ENCODE measurements around the gene ZNF638. TPM values are rescaled to one million over a fixed set of nuclear protein-coding genes. Genes with fewer than 3 reads are reported as not detected.

The ZNF638 gene
- polyA plus RNA-seq, 1 of the 3 experiments (the other 2 are of a cell fraction): 28.1 TPM

DNA sequence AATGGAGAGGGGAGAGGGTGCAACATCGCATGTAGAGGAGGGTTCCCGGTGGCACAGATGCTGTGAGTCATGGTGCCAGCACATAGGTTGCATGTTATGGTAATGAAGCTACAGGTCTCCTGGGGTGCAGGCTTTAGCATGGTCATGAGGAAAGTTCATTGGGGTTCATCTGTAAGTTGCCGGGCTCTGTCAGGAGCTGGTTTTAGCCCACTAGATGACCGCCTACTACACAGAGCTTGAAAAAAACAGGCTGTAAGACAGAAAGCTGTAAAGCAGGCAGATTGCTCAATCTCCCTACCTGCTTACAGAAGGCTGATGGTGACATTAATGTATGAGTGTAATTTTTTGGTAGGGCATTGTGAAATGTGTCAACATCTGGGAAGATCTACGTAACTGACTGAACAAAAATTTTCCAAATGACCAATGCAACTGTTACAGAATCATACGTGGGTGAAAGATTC, 145.7 kb downstream of the ZNF638 start:
- Histone ChIP-seq H3K79me2 (ENCODE audit: insufficient read depth) (no peaks in the 10 kb centered on the region), H3K9me2 (no peaks in the 10 kb centered on the region), H4K20me1 (ENCODE audit: insufficient read depth) (no peaks in the 10 kb centered on the region), H3K4me3 (ENCODE audit: low read depth in 2 of 2, low read length in 1 of 2) (no peak overlapping the region), H3F3A (replicated peaks; ENCODE audit: insufficient read depth) (no peaks in the 10 kb centered on the region), H3K27me3 (ENCODE audit: insufficient read depth) (0 out of 2 replicates have a peak, but pooled peaks cover 6% of the 10 kb centered on the region), H3K36me3 (replicated peaks in 1 of 2; ENCODE audit: control insufficient read depth in 1 of 2, insufficient read depth in 2 of 2, low read length in 1 of 2) (no peaks in the 10 kb centered on the region), H3K9me3 (no peaks in the 10 kb centered on the region), H3K9ac (no peak overlapping the region), H2AFZ (ENCODE audit: low read depth) (no peak overlapping the region), H3K4me2 (no peak overlapping the region), H3K4me1 (ENCODE audit: control insufficient read depth in 1 of 2, insufficient read depth in 2 of 2, low read depth in 1 of 2, low read length in 1 of 2) (no peaks in the 10 kb centered on the region), H3K27ac (ENCODE audit: low read depth in 2 of 2, low read length in 1 of 2) (no peak overlapping the region)
- TF ChIP-seq, protein P1, sequence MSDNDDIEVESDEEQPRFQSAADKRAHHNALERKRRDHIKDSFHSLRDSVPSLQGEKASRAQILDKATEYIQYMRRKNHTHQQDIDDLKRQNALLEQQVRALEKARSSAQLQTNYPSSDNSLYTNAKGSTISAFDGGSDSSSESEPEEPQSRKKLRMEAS (IDR thresholded peaks at IDR 0.05; ENCODE audit: low read depth): no peak
- no peak for TF ChIP-seq GATA2 (CRISPR knock-in tag; IDR thresholded peaks at IDR 0.05)
- no peak for TF ChIP-seq RXRA (IDR thresholded peaks at IDR 0.05; ENCODE audit: borderline replicate concordance, low read depth)
- TF ChIP-seq TCF12 (IDR thresholded peaks at IDR 0.05): no peak
- TF ChIP-seq, protein P2, sequence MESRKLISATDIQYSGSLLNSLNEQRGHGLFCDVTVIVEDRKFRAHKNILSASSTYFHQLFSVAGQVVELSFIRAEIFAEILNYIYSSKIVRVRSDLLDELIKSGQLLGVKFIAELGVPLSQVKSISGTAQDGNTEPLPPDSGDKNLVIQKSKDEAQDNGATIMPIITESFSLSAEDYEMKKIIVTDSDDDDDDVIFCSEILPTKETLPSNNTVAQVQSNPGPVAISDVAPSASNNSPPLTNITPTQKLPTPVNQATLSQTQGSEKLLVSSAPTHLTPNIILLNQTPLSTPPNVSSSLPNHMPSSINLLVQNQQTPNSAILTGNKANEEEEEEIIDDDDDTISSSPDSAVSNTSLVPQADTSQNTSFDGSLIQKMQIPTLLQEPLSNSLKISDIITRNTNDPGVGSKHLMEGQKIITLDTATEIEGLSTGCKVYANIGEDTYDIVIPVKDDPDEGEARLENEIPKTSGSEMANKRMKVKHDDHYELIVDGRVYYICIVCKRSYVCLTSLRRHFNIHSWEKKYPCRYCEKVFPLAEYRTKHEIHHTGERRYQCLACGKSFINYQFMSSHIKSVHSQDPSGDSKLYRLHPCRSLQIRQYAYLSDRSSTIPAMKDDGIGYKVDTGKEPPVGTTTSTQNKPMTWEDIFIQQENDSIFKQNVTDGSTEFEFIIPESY (IDR thresholded peaks at IDR 0.05; ENCODE audit: borderline replicate concordance, low read depth): no peak
- no peak for TF ChIP-seq SMC3 (IDR thresholded peaks at IDR 0.05; ENCODE audit: low read depth, low read length)
- TF ChIP-seq, protein P3, sequence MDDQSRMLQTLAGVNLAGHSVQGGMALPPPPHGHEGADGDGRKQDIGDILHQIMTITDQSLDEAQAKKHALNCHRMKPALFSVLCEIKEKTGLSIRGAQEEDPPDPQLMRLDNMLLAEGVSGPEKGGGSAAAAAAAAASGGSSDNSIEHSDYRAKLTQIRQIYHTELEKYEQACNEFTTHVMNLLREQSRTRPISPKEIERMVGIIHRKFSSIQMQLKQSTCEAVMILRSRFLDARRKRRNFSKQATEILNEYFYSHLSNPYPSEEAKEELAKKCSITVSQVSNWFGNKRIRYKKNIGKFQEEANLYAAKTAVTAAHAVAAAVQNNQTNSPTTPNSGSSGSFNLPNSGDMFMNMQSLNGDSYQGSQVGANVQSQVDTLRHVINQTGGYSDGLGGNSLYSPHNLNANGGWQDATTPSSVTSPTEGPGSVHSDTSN (IDR thresholded peaks at IDR 0.05): no peak
- no peak for TF ChIP-seq NFIC (IDR thresholded peaks at IDR 0.05; ENCODE audit: borderline replicate concordance)
- TF ChIP-seq ELF1 (IDR thresholded peaks at IDR 0.05): no peak
- TF ChIP-seq TEAD4 (IDR thresholded peaks at IDR 0.05; ENCODE audit: borderline replicate concordance, insufficient read depth): no peak
- TF ChIP-seq EP300 (IDR thresholded peaks at IDR 0.05; ENCODE audit: borderline replicate concordance in 1 of 2, low read depth in 1 of 2, low read length in 1 of 2): no peak
- TF ChIP-seq, protein P4, sequence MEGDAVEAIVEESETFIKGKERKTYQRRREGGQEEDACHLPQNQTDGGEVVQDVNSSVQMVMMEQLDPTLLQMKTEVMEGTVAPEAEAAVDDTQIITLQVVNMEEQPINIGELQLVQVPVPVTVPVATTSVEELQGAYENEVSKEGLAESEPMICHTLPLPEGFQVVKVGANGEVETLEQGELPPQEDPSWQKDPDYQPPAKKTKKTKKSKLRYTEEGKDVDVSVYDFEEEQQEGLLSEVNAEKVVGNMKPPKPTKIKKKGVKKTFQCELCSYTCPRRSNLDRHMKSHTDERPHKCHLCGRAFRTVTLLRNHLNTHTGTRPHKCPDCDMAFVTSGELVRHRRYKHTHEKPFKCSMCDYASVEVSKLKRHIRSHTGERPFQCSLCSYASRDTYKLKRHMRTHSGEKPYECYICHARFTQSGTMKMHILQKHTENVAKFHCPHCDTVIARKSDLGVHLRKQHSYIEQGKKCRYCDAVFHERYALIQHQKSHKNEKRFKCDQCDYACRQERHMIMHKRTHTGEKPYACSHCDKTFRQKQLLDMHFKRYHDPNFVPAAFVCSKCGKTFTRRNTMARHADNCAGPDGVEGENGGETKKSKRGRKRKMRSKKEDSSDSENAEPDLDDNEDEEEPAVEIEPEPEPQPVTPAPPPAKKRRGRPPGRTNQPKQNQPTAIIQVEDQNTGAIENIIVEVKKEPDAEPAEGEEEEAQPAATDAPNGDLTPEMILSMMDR (IDR thresholded peaks at IDR 0.05): no peak
- TF ChIP-seq FOSL2 (IDR thresholded peaks at IDR 0.05; ENCODE audit: borderline replicate concordance, low read depth): no peak
- TF ChIP-seq, protein P5, sequence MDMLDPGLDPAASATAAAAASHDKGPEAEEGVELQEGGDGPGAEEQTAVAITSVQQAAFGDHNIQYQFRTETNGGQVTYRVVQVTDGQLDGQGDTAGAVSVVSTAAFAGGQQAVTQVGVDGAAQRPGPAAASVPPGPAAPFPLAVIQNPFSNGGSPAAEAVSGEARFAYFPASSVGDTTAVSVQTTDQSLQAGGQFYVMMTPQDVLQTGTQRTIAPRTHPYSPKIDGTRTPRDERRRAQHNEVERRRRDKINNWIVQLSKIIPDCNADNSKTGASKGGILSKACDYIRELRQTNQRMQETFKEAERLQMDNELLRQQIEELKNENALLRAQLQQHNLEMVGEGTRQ (IDR thresholded peaks at IDR 0.05; ENCODE audit: borderline replicate concordance, low read depth, low read length): no peak
- TF ChIP-seq MXI1 (IDR thresholded peaks at IDR 0.05; ENCODE audit: low read depth, low read length): no peak
- TF ChIP-seq FOXJ3 (CRISPR knock-in tag; IDR thresholded peaks at IDR 0.05): no peak
- no peak for TF ChIP-seq RCOR1 (IDR thresholded peaks at IDR 0.05; ENCODE audit: low read length)
- TF ChIP-seq CHD2 (IDR thresholded peaks at IDR 0.05; ENCODE audit: low read length, partially characterized antibody): no peak
- TF ChIP-seq MEF2A (IDR thresholded peaks at IDR 0.05; ENCODE audit: borderline replicate concordance, low read depth): no peak
- TF ChIP-seq, protein P6, sequence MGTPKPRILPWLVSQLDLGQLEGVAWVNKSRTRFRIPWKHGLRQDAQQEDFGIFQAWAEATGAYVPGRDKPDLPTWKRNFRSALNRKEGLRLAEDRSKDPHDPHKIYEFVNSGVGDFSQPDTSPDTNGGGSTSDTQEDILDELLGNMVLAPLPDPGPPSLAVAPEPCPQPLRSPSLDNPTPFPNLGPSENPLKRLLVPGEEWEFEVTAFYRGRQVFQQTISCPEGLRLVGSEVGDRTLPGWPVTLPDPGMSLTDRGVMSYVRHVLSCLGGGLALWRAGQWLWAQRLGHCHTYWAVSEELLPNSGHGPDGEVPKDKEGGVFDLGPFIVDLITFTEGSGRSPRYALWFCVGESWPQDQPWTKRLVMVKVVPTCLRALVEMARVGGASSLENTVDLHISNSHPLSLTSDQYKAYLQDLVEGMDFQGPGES (IDR thresholded peaks at IDR 0.05; ENCODE audit: low read depth, low read length): no peak
- 60% methylated on average over 6 of the region's 6 CpGs for WGBS (ENCODE audit: low lambda C conversion rate)
- ChIA-PET CTCF (interaction anchor here (1.3 to 2.5 kb wide), 3 partner anchors 16 to 47 kb away, joined by 3 to 9 read pairs (median 4); no protein-coding TSS in a partner anchor), POLR2A (no interaction called here)
- no peak for DNase-seq
